Epithelial cell of esophagus (primary cell): ENCODE results near the gene CIB4.

Experiments used
- DNase-seq: peaks from one replicate; pipeline ENCODE4 v3.0.0; 2010; ENCODE audit warnings: low read depth
- H3K4me3 ChIP-seq: 2 replicates; pipeline ENCODE4 v1.5.1; 2011; ENCODE audit warnings: mild to moderate bottlenecking, low read length, control low read depth
- CTCF ChIP-seq: IDR thresholded peaks from 2 replicates; pipeline ENCODE4 v1.5.1; 2011; ENCODE audit warnings: low read depth, mild to moderate bottlenecking, low read length, control low read depth, inconsistent platforms; ENCODE audit not compliant: insufficient read depth; ENCODE audit errors: missing control alignments

CIB4 gene

DNA sequence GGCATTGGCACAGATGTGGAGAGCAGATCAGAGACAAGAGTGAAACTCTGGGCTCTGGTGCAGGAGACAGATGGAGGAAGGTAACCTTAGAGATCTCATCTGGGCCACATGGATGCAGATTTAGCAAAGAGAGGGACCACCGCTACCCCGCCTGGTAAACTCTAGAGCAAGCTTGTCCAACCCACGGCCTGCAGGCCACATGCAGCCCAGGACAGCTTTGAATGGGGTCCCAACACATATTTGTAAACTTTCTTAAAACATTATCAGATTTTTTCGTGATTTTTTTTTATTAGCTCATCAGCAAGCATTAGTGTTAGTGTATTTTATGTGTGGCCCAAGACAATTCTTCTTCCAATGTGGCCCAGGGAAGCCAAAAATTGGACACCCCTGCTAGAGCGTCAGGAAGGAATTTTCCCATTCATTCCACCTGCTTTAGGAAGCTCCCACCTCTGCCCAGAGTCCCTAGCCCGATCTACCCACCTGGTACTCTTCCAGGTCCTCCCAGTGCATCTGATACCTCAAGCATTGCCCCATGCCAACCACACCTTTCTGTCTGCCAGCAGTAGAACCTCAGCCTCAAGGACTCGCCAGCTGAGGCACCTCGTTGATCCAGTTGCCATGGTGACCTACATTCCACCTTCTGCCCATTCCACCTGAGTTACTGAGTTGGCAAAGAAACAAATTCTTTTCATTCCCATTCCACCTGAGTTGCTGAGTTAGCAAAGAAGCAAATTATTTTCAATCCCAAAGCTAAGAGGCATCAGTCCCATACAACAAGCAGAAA is at the start of gene CIB4:
Gene CIB4, minus strand, starts transcription at position 586 of the 784 bp plus-strand sequence. Its CDS starts 52 bp downstream, at position 534.
- peak; percentile 52 for DNase-seq
- H3K4me3 ChIP-seq, result no peak within 1 kb of the TSS
- no peak for TF ChIP-seq CTCF

- TF ChIP-seq CTCF, result no peak
- no peak overlapping the region for H3K4me3 ChIP-seq
These were observed 46.6 kb upstream of the CIB4 start for GRCh38 chr2:26687801-26688200.

GRCh38 chr2:26687328-26687727 is 46.2 kb upstream of the CIB4 start:
- no peak for TF ChIP-seq CTCF
- DNase-seq, result no peak

More at GRCh38 chr2:26687801-26688200, 46.6 kb upstream of the CIB4 start:
- DNase-seq, result no peak

GRCh38 chr2:26685989-26686839 is 45.0 kb upstream of the CIB4 start:
- no peak overlapping the region for H3K4me3 ChIP-seq
- DNase-seq, result no peak
- TF ChIP-seq CTCF, result no peak

More at GRCh38 chr2:26687328-26687727, 46.2 kb upstream of the CIB4 start:
- no peak overlapping the region for H3K4me3 ChIP-seq

DNA sequence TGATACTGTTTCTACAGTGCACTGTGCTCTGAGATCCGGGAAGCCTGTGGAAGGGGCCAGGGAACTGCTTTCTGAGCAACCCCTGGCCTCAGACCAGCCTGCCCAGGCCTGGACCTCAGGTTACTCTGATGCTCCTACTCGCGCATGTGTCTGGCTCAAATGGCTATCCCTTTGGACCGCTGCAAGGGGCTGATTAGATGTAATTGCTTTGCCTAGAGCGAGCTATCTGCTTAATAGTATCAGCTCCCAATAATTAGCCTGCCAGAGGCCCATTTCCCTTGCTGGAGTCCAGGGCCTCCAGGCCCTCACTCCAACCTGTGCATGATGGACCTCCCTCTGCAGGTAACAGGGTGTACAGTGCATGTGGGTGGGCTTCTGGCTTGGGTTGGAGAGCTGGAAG is 44.2 kb upstream of the CIB4 start:
- no peak overlapping the region for H3K4me3 ChIP-seq
- TF ChIP-seq CTCF, result no peak
- DNase-seq, result no peak

- no peak overlapping the region for H3K4me3 ChIP-seq
- no peak for TF ChIP-seq CTCF
- no peak for DNase-seq
These were observed 42.4 kb upstream of the CIB4 start for GRCh38 chr2:26683583-26683982.

- DNase-seq, result no peak
- no peak for TF ChIP-seq CTCF
- no peak overlapping the region for H3K4me3 ChIP-seq
These were observed 41.0 kb upstream of the CIB4 start for GRCh38 chr2:26682155-26682554.
